Ecto neural progenitor cell (in vitro differentiated cells): ENCODE results near the gene MAN2B1.
A peak's percentile ranks its signal among the peaks of the same experiment; 100 is the strongest.

Experiments used
- DNase-seq: peaks from one replicate; pipeline ENCODE4 v3.0.0-alpha.2; 2018; ENCODE audit warnings: low spot score

The MAN2B1 gene

DNA sequence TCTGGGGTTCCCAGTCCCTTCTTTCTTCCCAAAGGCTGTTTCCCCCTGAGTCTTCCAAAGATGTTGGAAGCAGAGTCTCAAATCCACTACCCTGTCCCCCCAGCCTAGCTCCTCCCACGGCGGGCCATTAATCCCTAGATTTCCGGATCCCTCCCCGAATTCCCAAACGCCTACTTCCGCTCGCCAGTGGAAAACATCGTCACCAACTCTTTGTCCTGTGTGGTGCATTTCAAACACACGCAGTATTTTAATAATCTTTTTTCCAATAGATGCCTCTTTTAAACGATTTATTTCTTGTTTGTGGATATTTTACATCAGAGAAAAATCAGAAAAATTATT is 55.2 kb downstream of the MAN2B1 start:
- DNase-seq: peak; percentile 73

DNA sequence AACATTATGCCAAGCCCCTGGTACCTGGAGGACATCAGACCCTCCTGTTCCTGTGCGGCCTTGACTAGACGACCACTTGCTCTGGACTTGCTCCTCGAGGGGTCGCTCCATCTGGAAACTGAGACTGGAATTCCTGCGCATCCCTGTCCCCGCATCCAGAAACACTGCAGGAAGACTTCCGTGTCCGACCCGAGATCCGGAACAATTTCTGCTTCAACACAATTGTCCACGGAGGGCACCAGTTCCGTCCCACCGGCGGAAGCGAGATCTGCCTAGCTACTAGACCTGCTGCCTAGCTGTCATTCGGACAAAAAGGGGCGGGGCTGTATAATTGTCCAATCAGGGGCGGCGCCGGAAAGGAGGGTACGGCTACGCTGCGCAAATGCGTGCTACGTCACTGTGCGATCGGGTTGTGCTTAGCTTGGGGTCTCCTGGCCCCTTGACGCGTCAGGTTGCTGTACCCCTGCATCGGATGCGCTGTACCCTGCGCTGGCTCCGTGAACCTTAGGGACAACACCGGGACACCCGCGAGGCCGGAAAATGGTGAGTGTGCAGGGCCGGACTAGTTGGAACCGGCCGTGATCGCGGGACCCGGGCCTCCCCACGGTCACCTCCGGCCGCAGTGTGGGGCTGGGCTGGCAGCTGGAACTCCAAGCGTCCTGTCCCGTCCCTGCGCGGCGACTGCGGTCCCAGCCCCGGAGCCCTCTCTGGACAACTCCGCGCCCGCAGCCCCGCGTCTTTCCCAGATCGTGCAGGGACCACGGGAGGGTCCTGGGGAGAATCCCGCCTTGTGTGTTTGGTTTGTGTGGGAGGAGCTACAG is 55.8 kb downstream of the MAN2B1 start, which contains the start of the genes ZNF490 and ZNF791:
ZNF490 (minus strand) TSS at position 274 of the 821 bp plus-strand sequence; CDS start at position 141, 133 bp downstream.
ZNF791 (plus strand) TSS at position 381 of the 821 bp plus-strand sequence; CDS start at position 541, 160 bp downstream.
- peak; percentile 96 for DNase-seq

DNA sequence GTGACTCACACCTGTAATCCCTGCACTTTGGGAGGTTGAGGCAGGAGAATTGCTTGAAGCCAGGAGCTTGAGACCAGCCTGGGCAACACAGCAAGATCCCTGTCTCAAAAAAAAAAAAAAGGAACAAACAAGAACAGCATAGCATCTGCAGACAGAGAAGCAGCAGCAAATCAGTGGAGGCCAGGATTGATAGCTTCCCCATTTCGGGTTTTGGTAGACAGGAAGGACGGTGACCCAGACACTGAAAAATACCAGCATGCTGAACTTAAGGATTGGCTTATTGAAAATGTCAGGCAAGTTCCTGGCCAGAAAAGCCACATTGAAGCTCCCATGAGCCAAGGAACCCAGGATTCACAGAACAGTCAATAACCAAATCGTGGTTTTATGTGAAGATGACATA is 58.9 kb downstream of the MAN2B1 start:
- no peak for DNase-seq

DNA sequence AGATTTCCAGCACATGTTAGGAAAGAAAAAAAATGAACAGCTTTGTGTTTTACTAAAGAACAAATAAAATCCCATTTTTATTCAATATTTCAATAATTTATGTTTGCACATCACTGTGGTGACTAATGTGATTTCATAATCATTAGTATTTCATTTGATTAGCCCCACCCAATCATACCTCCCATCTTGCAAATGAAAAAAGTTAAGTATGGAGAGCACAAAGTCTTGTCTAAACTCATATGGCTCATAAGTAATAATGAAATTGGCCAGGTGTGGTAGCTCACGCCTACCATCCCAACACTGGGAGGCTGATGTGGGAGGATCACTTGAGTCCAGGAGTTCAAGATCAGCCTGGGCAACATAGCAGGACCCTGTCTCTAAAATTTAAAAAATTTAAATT is 59.7 kb downstream of the MAN2B1 start:
- no peak for DNase-seq

DNA sequence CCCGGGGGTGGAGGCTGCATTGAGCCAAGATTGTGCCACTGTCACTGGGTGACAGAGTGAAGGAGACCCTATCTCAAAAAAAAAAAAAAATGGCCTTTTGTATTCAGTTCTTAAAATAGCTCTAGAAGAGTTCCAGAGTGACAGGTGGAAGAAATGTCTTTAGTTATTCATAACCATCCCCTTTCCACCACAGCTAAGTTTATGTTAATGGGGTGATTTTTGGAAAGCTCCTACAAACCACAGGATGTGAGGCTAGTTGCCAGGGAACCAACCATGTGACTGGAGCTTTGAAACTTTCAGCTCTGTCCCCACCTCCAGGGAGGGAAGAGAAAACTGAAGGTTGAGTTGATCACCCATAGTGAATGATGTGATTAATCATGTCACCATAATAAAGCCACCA is 62.8 kb downstream of the MAN2B1 start:
- no peak for DNase-seq

DNA sequence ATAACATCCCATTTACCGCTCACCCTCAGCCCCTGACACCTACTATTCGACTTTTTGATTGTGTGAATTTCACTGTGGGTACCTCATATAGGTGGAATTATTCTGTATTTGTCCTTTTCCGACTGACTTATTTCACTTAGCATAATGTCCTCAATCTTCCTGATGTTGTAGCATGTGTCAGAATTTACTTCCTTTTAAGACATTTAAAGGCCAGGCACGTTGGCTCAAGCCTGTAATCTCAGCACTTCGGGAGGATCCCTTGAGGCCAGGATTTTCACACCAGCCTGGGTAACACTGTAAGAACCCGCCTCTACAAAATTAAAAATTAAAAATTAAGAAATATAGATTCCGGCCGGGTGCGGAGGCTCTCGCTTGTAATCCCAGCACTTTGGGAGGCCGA is 68.9 kb downstream of the MAN2B1 start:
- DNase-seq: no peak

DNA sequence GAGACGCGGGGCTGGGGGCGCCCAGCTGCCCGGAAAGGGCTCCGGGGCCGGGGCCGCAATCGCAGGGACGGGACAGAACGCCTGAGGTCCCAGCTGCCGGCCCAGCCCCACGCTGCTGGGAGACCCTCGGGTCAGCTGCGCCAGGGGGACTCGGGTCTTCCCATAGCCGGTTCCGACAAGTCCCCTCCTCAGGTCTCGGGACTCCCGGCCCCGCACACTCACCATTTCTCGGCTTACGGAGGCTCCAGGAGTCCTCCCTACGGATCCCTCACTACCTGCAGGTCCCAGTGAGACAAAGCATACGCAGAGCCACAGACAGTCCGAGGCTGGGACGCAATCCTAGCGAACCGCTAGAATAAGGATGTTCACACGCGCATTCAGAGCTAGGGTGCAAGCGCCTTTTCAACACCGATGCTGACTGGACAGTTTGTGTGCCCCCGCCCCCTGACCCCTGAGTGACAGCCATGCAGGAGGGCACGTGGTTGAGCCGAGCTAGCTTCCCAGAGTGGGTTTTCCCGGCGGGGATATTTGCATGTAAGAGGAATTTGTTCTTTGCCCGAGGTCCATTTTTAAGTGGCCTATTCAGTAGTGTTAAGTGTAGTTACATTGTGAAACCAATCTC is 69.5 kb downstream of the MAN2B1 start:
- DNase-seq: no peak
